Nephron progenitor cell (in vitro differentiated cells): Measurements from ENCODE around the gene JMJD8.

Source experiments
- DNase-seq: peaks from one replicate; pipeline ENCODE4 v3.0.0; 2021
- H3K27ac Mint-ChIP-seq: 2 replicates; pipeline ENCODE4 v1.8.0; 2021; ENCODE audit warnings: mild to moderate bottlenecking, moderate library complexity, mixed read lengths
- H3K27me3 Mint-ChIP-seq: 2 replicates; pipeline ENCODE4 v1.8.0; 2021; ENCODE audit warnings: mild to moderate bottlenecking, low read depth, mixed read lengths; ENCODE audit not compliant: poor library complexity
- H3K36me3 Mint-ChIP-seq: 2 replicates; pipeline ENCODE4 v1.8.0; 2021; ENCODE audit warnings: low read depth, mixed read lengths
- H3K4me1 Mint-ChIP-seq: 2 replicates; pipeline ENCODE4 v1.8.0; 2021; ENCODE audit warnings: mixed read lengths
- H3K4me3 Mint-ChIP-seq: 2 replicates; pipeline ENCODE4 v1.8.0; 2021; ENCODE audit warnings: mild to moderate bottlenecking, moderate library complexity, mixed read lengths
- H3K9me3 Mint-ChIP-seq: 2 replicates; pipeline ENCODE4 v1.8.0; 2021; ENCODE audit warnings: mild to moderate bottlenecking, moderate library complexity, mixed read lengths
- TF ChIP-seq, protein P1 (sequence below): fragments of 200-600 bp; sonication (generic); IDR thresholded peaks from 2 replicates; pipeline ENCODE4 v1.5.0; 2021; ENCODE audit warnings: antibody characterized with exemption

The JMJD8 gene

GRCh38 chr16:673399-673991 lies 10.6 kb downstream of the JMJD8 start:
- DNase-seq = no peak
- H3K9me3 Mint-ChIP-seq = no peaks in the 10 kb centered on the region
- peaks cover 15% of the 10 kb centered on the region for H3K27me3 Mint-ChIP-seq
- H3K36me3 Mint-ChIP-seq = no peaks in the 10 kb centered on the region
- H3K27ac Mint-ChIP-seq = no peak overlapping the region
- TF ChIP-seq, protein P1, sequence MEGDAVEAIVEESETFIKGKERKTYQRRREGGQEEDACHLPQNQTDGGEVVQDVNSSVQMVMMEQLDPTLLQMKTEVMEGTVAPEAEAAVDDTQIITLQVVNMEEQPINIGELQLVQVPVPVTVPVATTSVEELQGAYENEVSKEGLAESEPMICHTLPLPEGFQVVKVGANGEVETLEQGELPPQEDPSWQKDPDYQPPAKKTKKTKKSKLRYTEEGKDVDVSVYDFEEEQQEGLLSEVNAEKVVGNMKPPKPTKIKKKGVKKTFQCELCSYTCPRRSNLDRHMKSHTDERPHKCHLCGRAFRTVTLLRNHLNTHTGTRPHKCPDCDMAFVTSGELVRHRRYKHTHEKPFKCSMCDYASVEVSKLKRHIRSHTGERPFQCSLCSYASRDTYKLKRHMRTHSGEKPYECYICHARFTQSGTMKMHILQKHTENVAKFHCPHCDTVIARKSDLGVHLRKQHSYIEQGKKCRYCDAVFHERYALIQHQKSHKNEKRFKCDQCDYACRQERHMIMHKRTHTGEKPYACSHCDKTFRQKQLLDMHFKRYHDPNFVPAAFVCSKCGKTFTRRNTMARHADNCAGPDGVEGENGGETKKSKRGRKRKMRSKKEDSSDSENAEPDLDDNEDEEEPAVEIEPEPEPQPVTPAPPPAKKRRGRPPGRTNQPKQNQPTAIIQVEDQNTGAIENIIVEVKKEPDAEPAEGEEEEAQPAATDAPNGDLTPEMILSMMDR = no peak
- peaks cover 7% of the 10 kb centered on the region for H3K4me1 Mint-ChIP-seq
- H3K4me3 Mint-ChIP-seq = no peak overlapping the region

DNA sequence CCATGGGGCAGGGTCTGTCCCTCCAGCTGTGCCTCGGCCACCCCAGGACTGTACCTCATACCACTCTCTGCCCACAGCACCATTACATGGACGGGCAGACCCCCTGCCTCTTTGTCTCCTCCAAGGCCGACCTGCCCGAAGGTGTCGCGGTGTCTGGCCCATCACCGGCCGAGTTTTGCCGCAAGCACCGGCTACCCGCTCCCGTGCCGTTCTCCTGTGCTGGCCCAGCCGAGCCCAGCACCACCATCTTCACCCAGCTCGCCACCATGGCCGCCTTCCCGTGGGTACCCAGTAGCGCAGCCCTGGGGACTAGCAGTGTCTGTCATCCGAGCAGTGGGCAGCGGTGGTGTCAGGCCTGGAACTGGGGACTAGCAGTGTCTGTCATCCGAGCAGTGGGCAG lies 11.3 kb downstream of the JMJD8 start:
- H3K4me1 Mint-ChIP-seq = peaks cover 8% of the 10 kb centered on the region
- H3K36me3 Mint-ChIP-seq = no peaks in the 10 kb centered on the region
- no peak overlapping the region for H3K27ac Mint-ChIP-seq
- H3K9me3 Mint-ChIP-seq = no peaks in the 10 kb centered on the region
- DNase-seq = no peak
- no peak overlapping the region for H3K4me3 Mint-ChIP-seq
- TF ChIP-seq, protein P1 = no peak
- H3K27me3 Mint-ChIP-seq = peaks cover 15% of the 10 kb centered on the region

- Mint-ChIP-seq H3K9me3 (no peaks in the 10 kb centered on the region), H3K27me3 (peaks cover 15% of the 10 kb centered on the region)
Observed at GRCh38 chr16:672371-672770, 11.8 kb downstream of the JMJD8 start.

DNA sequence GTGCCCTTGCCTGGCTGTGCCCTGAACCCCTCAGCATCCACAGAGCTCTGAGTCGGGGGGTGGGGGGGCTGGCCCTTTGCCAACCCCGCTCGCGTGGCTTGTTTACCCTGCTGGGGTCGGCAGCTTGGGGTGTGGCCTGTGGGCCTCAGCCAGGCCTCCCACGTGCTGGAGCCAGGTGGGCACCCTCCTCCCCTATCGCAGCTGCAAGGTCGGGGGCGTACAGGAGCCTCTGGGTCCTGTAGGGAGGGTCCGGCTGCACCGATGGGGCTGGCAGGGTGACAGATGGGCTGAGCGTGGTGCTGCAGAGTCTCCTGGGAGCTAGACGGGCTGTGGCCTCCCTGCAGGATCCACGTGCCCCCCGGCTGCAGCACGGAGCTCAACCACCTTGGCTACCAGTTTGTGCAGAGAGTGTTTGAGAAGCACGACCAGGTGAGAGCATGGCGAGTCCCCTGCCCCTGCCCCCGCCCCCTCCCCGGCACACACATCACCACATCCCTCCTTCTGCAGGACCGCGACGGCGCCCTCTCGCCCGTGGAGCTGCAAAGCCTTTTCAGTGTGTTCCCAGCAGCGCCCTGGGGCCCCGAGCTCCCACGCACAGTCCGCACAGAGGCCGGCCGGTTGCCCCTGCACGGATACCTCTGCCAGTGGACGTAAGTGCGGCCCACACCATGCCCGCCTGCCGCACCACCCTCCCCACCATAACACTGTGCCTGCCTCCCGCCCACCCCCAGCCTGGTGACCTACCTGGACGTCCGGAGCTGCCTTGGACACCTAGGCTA lies 12.6 kb downstream of the JMJD8 start:
- TF ChIP-seq, protein P1 = no peak
- no peaks in the 10 kb centered on the region for H3K36me3 Mint-ChIP-seq
- H3K4me3 Mint-ChIP-seq = no peak overlapping the region
- H3K27ac Mint-ChIP-seq = no peak overlapping the region
- peaks cover 10% of the 10 kb centered on the region for H3K27me3 Mint-ChIP-seq
- H3K4me1 Mint-ChIP-seq = peaks cover 12% of the 10 kb centered on the region
- no peak for DNase-seq
- H3K9me3 Mint-ChIP-seq = no peaks in the 10 kb centered on the region

More at GRCh38 chr16:672371-672770, 11.8 kb downstream of the JMJD8 start:
- TF ChIP-seq, protein P1 = no peak
- H3K4me1 Mint-ChIP-seq = peaks cover 12% of the 10 kb centered on the region
- no peak for DNase-seq
- H3K36me3 Mint-ChIP-seq = no peaks in the 10 kb centered on the region
- H3K27ac Mint-ChIP-seq = no peak overlapping the region
- H3K4me3 Mint-ChIP-seq = no peak overlapping the region

GRCh38 chr16:670485-671352 lies 13.4 kb downstream of the JMJD8 start:
- TF ChIP-seq, protein P1 = no peak
- Mint-ChIP-seq H3K27ac (no peak overlapping the region), H3K27me3 (peaks cover 8% of the 10 kb centered on the region), H3K9me3 (no peaks in the 10 kb centered on the region), H3K36me3 (no peaks in the 10 kb centered on the region), H3K4me3 (peak overlapping the region; percentile 78), H3K4me1 (peaks cover 12% of the 10 kb centered on the region)
- DNase-seq = no peak
